HUES64 (cell line): ENCODE results near the gene PRSS37.
"Not testable (repeated sequence)": the region's sequence is repeated elsewhere in the genome, so short reads cannot be mapped to it uniquely, and the experiment has no call there.

Source experiments
- H3K27ac ChIP-seq: 2 replicates; pipeline ENCODE4 v1.7.0; 2013; ENCODE audit warnings: low read depth, low read length, inconsistent platforms
- H3K27me3 ChIP-seq: 2 replicates; pipeline ENCODE4 v1.6.1; 2013; ENCODE audit warnings: mild to moderate bottlenecking, low read length; ENCODE audit not compliant: insufficient read depth
- H3K36me3 ChIP-seq: 2 replicates; pipeline ENCODE4 v1.6.1; 2013; ENCODE audit warnings: mild to moderate bottlenecking, low read length; ENCODE audit not compliant: insufficient read depth
- H3K4me1 ChIP-seq: 2 replicates; pipeline ENCODE4 v1.6.1; 2013; ENCODE audit warnings: mild to moderate bottlenecking, low read length, moderate library complexity; ENCODE audit not compliant: insufficient read depth
- H3K4me3 ChIP-seq: 2 replicates; pipeline ENCODE4 v1.5.1; 2013; ENCODE audit warnings: mild to moderate bottlenecking, low read length, moderate library complexity
- H3K9ac ChIP-seq: 2 replicates; pipeline ENCODE4 v1.6.1; 2013; ENCODE audit warnings: mild to moderate bottlenecking, low read depth, low read length
- H3K9me3 ChIP-seq: 2 replicates; pipeline ENCODE4 v1.6.1; 2013; ENCODE audit warnings: low read depth, low read length; ENCODE audit not compliant: insufficient read depth
- WGBS: fragments of 150-250, 120-280 bp; methylation state at CpG from one replicate; pipeline ENCODE4 v1.1.7; 2013; ENCODE audit warnings: missing lambda C conversion rate; 5-methylcytosine and 5-hydroxymethylcytosine counted together

Gene PRSS37

GRCh38 chr7:141860207-141860606 lies 18.9 kb upstream of the PRSS37 start:
- H3K9ac ChIP-seq: no peak overlapping the region
- no peaks in the 10 kb centered on the region for H3K4me1 ChIP-seq
- no peaks in the 10 kb centered on the region for H3K27me3 ChIP-seq
- H3K4me3 ChIP-seq: no peak overlapping the region
- no peak overlapping the region for H3K27ac ChIP-seq
- 83% methylated on average over 1 of the region's 2 CpGs for WGBS
- H3K9me3 ChIP-seq: 0 out of 2 replicates have a peak, but pooled peaks cover 4% of the 10 kb centered on the region
- no peaks in the 10 kb centered on the region for H3K36me3 ChIP-seq

GRCh38 chr7:141847996-141848395 lies 6.7 kb upstream of the PRSS37 start:
- Histone ChIP-seq H3K9ac (no peak overlapping the region), H3K9me3 (peaks cover 9% of the 10 kb centered on the region; the same call in 1 of the 2 replicates), H3K27me3 (no peaks in the 10 kb centered on the region), H3K4me3 (no peak overlapping the region), H3K36me3 (no peaks in the 10 kb centered on the region), H3K27ac (no peak overlapping the region), H3K4me1 (no peaks in the 10 kb centered on the region)
- 91% methylated on average over 4 of the region's 5 CpGs for WGBS

GRCh38 chr7:141844256-141844655 lies 3.0 kb upstream of the PRSS37 start:
- Histone ChIP-seq H3K4me1 (no peaks in the 10 kb centered on the region), H3K4me3 (no peak overlapping the region), H3K27ac (no peak overlapping the region), H3K36me3 (no peaks in the 10 kb centered on the region), H3K9ac (no peak overlapping the region), H3K9me3 (no peaks in the 10 kb centered on the region), H3K27me3 (no peaks in the 10 kb centered on the region)

- no peaks in the 10 kb centered on the region for H3K27me3 ChIP-seq
- no peaks in the 10 kb centered on the region for H3K36me3 ChIP-seq
- H3K9ac ChIP-seq: no peak overlapping the region
- no peak overlapping the region for H3K4me3 ChIP-seq
- H3K27ac ChIP-seq: no peak overlapping the region
- no peaks in the 10 kb centered on the region for H3K4me1 ChIP-seq
- WGBS: 88% methylated on average over 1 of the region's 1 CpG
- no peaks in the 10 kb centered on the region for H3K9me3 ChIP-seq
Measured at GRCh38 chr7:141842904-141843303, 1.6 kb upstream of the PRSS37 start.

DNA sequence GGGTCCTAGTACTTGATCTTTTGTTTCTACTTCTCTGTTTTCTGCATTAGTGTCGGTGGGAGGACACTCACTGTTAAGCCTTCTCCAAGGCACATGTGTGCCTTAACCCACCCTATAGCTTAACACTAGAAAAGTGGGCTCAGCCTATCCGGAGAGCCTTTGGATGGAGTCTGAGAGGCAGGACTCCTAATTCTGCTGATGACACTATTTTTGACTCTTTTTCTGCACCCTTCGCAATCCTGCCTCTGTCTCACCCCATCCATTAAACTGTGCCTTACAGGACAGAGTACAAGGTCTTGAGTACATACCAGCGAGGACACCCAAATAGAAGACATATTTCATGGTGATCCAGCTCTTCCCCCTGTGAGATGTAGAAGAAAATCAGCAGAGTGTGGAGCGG lies 577 bp downstream of the PRSS37 start:
- Histone ChIP-seq H3K9ac (no peak overlapping the region), H3K4me3 (no peak overlapping the region), H3K27me3 (no peaks in the 10 kb centered on the region), H3K27ac (no peak overlapping the region), H3K9me3 (no peaks in the 10 kb centered on the region), H3K4me1 (no peaks in the 10 kb centered on the region), H3K36me3 (no peaks in the 10 kb centered on the region)
- 88% methylated on average over 5 of the region's 5 CpGs for WGBS

DNA sequence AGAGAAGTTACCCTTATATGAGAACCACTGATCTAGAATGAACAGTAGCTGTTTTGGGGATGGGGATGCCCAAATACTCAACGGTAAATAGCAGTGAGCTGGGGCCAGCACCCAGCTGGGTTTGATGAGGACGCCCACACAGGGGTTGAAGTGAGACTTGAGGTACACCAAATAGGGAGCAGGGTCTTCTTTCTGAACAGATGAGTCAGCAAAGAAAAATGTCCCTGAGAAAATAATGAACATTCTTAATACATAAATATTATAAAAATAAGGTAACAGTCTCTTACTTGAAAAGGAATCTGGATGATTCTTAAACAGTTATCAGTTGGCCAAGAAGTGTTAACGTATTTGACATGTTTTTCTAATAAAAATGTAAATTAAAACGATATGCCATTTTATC lies 2.0 kb downstream of the PRSS37 start:
- no peak overlapping the region for H3K27ac ChIP-seq
- H3K9me3 ChIP-seq: no peaks in the 10 kb centered on the region
- 89% methylated on average over 2 of the region's 4 CpGs for WGBS
- H3K36me3 ChIP-seq: no peaks in the 10 kb centered on the region
- no peaks in the 10 kb centered on the region for H3K27me3 ChIP-seq
- no peaks in the 10 kb centered on the region for H3K4me1 ChIP-seq
- H3K4me3 ChIP-seq: no peak overlapping the region
- no peak overlapping the region for H3K9ac ChIP-seq

- Histone ChIP-seq H3K9me3 (no peaks in the 10 kb centered on the region), H3K27ac (no peak overlapping the region), H3K27me3 (no peaks in the 10 kb centered on the region), H3K4me3 (no peak overlapping the region), H3K4me1 (no peaks in the 10 kb centered on the region; the same call in 1 of the 2 replicates), H3K9ac (no peak overlapping the region), H3K36me3 (no peaks in the 10 kb centered on the region)
- 84% methylated on average over 1 of the region's 1 CpG for WGBS
Measured at GRCh38 chr7:141838581-141838980, 2.7 kb downstream of the PRSS37 start.

GRCh38 chr7:141837683-141838082 lies 3.6 kb downstream of the PRSS37 start:
- no peak overlapping the region for H3K4me3 ChIP-seq
- no peaks in the 10 kb centered on the region for H3K27me3 ChIP-seq
- H3K4me1 ChIP-seq: peaks cover 2% of the 10 kb centered on the region; the same call in 1 of the 2 replicates
- no peak overlapping the region for H3K9ac ChIP-seq
- H3K36me3 ChIP-seq: no peaks in the 10 kb centered on the region
- 96% methylated on average over 4 of the region's 5 CpGs for WGBS
- no peaks in the 10 kb centered on the region for H3K9me3 ChIP-seq
- no peak overlapping the region for H3K27ac ChIP-seq

DNA sequence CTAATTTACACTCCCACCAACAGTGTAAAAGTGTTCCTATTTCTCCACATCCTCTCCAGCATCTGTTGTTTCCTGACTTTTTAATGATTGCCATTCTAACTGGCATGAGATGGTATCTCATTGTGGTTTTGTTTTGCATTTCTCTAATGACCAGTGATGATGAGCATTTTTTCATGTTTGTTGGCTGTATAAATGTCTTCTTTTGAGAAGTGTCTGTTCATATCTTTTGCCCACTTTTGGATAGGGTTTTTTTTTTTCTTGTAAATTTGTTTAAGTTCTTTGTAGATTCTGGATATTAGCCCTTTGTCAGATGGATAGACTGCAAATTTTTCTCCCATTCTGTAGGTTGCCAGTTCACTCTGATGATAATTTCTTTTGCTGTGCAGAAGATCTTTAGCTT lies 18.9 kb downstream of the PRSS37 start:
- peaks cover 19% of the 10 kb centered on the region; the same call in 1 of the 2 replicates for H3K9me3 ChIP-seq
- H3K4me3 ChIP-seq, H3K27me3 ChIP-seq, H3K4me1 ChIP-seq, H3K27ac ChIP-seq, H3K9ac ChIP-seq, H3K36me3 ChIP-seq: not testable (repeated sequence)

GRCh38 chr7:141820067-141820466 lies 21.2 kb downstream of the PRSS37 start:
- Histone ChIP-seq H3K4me1 (no peaks in the 10 kb centered on the region), H3K27ac (no peak overlapping the region), H3K9me3 (peaks cover 19% of the 10 kb centered on the region; the same call in 1 of the 2 replicates), H3K4me3 (no peak overlapping the region), H3K9ac (no peak overlapping the region), H3K36me3 (no peaks in the 10 kb centered on the region), H3K27me3 (no peaks in the 10 kb centered on the region)
- 100% methylated on average over 1 of the region's 1 CpG for WGBS

DNA sequence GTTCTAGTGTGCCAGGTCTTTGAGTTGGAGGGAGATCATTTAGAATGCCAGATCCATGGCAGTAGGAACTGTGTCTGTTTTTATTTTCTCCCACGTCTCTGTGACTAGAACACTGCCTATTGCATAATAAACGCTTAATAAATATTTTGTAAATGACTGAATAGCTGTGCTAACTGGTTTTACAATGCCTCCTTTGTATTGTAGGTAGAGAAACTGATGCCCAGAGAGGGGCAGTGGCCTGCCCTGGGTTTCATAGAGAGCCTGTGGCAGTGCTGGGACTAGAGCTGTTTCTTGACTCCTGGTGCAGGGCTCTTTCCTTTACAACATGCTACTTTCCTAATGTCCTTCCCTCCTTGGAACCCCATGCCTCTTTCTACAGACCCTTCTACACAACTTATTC lies 48.8 kb downstream of the PRSS37 start:
- Histone ChIP-seq H3K27ac (no peak overlapping the region), H3K9me3 (no peaks in the 10 kb centered on the region), H3K9ac (no peak overlapping the region), H3K36me3 (peaks cover 17% of the 10 kb centered on the region), H3K4me3 (no peak overlapping the region), H3K27me3 (no peaks in the 10 kb centered on the region), H3K4me1 (no peaks in the 10 kb centered on the region)
- 93% methylated on average over 2 of the region's 2 CpGs for WGBS

GRCh38 chr7:141789917-141790316 lies 51.4 kb downstream of the PRSS37 start, which contains the start of gene TAS2R5:
Gene TAS2R5, plus strand, starts transcription at chr7:141790217. Its CDS starts 145 bp downstream, at chr7:141790362.
- Histone ChIP-seq H3K27me3 (no peaks in the 10 kb centered on the region), H3K9ac (no peak within 1 kb of the TSS), H3K4me3 (no peak within 1 kb of the TSS), H3K27ac (no peak within 1 kb of the TSS), H3K9me3 (no peaks in the 10 kb centered on the region), H3K36me3 (peaks cover 18% of the 10 kb centered on the region), H3K4me1 (no peaks in the 10 kb centered on the region)
- WGBS: 99% methylated on average over 5 of the region's 5 CpGs
